GM06990 (cell line): ENCODE measurements around the gene RNFT2.

Experiments
- DNase-seq: peaks from one replicate; pipeline ENCODE4 v3.0.0-alpha.2; 2011; ENCODE audit not compliant: insufficient read length; ENCODE audit errors: extremely low read depth
- H3K27me3 ChIP-seq: replicated peaks from 2 replicates; pipeline ENCODE4 v1.6.0; 2011; ENCODE audit warnings: low read length; ENCODE audit not compliant: control insufficient read depth, insufficient read depth
- H3K36me3 ChIP-seq: 2 replicates; pipeline ENCODE4 v1.5.1; 2011; ENCODE audit warnings: low read length; ENCODE audit not compliant: control insufficient read depth, insufficient read depth
- H3K4me3 ChIP-seq: replicated peaks from 2 replicates; pipeline ENCODE4 v1.5.1; 2011; ENCODE audit warnings: low read depth, mild to moderate bottlenecking, control low read depth, low read length
- CTCF ChIP-seq: IDR thresholded peaks from 2 replicates; pipeline ENCODE4 v1.5.1; 2011; ENCODE audit warnings: low read length, control low read depth, mild to moderate bottlenecking, inconsistent platforms; ENCODE audit not compliant: insufficient read depth, poor library complexity, severe bottlenecking

Gene RNFT2

GRCh38 chr12:116719731-116720528 lies 18.2 kb upstream of the RNFT2 start:
- no peak for DNase-seq
- no peak overlapping the region for H3K4me3 ChIP-seq
- TF ChIP-seq CTCF, result no peak
- H3K36me3 ChIP-seq, result peaks cover 13% of the 10 kb centered on the region
- no peaks in the 10 kb centered on the region for H3K27me3 ChIP-seq

GRCh38 chr12:116722245-116722644 lies 15.9 kb upstream of the RNFT2 start:
- no peak for TF ChIP-seq CTCF
- Histone ChIP-seq H3K4me3 (no peak overlapping the region), H3K36me3 (peaks cover 6% of the 10 kb centered on the region), H3K27me3 (no peaks in the 10 kb centered on the region)
- DNase-seq, result no peak

GRCh38 chr12:116726694-116727093 lies 11.4 kb upstream of the RNFT2 start:
- TF ChIP-seq CTCF, result no peak
- no peak for DNase-seq
- Histone ChIP-seq H3K36me3 (peaks cover 1% of the 10 kb centered on the region), H3K27me3 (no peaks in the 10 kb centered on the region), H3K4me3 (no peak overlapping the region)

GRCh38 chr12:116727261-116727660 lies 10.9 kb upstream of the RNFT2 start:
- no peak for TF ChIP-seq CTCF
- no peak overlapping the region for H3K4me3 ChIP-seq
- H3K27me3 ChIP-seq, result no peaks in the 10 kb centered on the region

GRCh38 chr12:116727891-116728290 lies 10.2 kb upstream of the RNFT2 start:
- TF ChIP-seq CTCF, result no peak

More at GRCh38 chr12:116727261-116727660, 10.9 kb upstream of the RNFT2 start:
- H3K36me3 ChIP-seq, result peaks cover 1% of the 10 kb centered on the region
- DNase-seq, result no peak

GRCh38 chr12:116731801-116732200 lies 6.3 kb upstream of the RNFT2 start:
- no peak for TF ChIP-seq CTCF
- no peak overlapping the region for H3K4me3 ChIP-seq
- no peaks in the 10 kb centered on the region for H3K27me3 ChIP-seq
- DNase-seq, result no peak
- H3K36me3 ChIP-seq, result peaks cover 1% of the 10 kb centered on the region

More at GRCh38 chr12:116727891-116728290, 10.2 kb upstream of the RNFT2 start:
- Histone ChIP-seq H3K4me3 (no peak overlapping the region), H3K36me3 (peaks cover 1% of the 10 kb centered on the region), H3K27me3 (no peaks in the 10 kb centered on the region)
- DNase-seq, result no peak
